ENCODE results near the gene DOCK1.

DNA sequence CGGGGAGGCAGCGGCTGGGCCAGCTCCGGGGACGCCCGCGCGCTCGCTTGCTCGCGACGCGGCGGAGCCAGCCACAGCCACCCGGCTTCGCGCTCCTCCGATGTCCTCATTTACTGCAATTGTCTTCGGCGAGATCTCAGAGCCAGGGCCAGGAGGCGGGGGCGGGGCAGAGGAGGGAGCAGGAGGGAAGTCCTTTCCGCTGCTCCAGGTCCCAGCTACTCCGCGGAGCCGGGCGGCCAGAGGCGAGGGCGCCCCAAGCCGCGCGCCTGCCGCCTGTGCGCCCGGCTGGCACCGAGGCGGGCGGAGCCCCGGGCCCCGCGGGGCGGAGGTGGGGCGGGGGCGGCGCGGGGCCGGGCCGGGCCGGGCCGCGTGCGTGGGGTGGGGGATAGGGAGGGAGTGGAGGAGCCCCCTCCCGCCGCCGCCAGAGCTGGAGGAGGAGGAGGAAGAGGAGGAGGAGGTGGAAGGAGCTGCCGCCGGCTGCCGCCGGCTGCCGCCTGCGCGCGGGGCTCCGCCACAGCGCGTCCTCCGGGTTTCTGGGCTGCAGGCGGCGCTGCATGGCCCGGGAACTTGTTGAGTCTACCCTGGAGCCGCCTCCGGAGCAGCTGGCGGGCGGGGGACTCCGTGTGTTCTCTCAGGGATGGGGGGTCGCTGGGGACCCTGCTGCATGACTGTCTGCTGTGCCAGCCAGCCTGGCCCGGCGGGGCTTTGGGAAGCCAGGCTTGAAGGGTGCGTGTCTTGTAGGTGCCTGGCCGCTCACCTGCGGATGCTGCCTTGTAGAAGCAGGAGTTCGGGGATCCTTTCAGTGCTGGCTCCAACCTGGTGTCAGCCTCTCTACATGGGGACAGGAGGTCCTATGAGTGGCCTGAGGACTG lies 291.3 kb downstream of the DOCK1 start, which contains the start of gene INSYN2A:
- no peak for TF ChIP-seq POLR2A (IDR thresholded peaks at IDR 0.05)
- TF ChIP-seq, protein P1, sequence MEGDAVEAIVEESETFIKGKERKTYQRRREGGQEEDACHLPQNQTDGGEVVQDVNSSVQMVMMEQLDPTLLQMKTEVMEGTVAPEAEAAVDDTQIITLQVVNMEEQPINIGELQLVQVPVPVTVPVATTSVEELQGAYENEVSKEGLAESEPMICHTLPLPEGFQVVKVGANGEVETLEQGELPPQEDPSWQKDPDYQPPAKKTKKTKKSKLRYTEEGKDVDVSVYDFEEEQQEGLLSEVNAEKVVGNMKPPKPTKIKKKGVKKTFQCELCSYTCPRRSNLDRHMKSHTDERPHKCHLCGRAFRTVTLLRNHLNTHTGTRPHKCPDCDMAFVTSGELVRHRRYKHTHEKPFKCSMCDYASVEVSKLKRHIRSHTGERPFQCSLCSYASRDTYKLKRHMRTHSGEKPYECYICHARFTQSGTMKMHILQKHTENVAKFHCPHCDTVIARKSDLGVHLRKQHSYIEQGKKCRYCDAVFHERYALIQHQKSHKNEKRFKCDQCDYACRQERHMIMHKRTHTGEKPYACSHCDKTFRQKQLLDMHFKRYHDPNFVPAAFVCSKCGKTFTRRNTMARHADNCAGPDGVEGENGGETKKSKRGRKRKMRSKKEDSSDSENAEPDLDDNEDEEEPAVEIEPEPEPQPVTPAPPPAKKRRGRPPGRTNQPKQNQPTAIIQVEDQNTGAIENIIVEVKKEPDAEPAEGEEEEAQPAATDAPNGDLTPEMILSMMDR (IDR thresholded peaks at IDR 0.05 in 4 of 5, conservative IDR thresholded peaks at IDR 0.05 in 1 of 5), result no peak

Measured in gastrocnemius medialis (tissue), 4 donors.